Karpas-422 (cell line): ENCODE results near the gene TXLNG. TPM values are rescaled to one million over a fixed set of nuclear protein-coding genes. Genes with fewer than 3 reads are reported as not detected.

ENCODE experiments used
- small RNA-seq: library from RNA; depleted of rRNA; stranded (forward); fragments of <200 nt; gene quantifications from one replicate; pipeline ENCODE3, GENCODE V24; 2014
- total RNA-seq: library from RNA; depleted of rRNA; stranded (reverse); fragments of >200 nt; shearing (Covaris generic); gene quantifications from 2 replicates; pipeline ENCODE4 v1.2.3, GENCODE V29; 2014; ENCODE audit warnings: low replicate concordance; rRNA removed

Gene TXLNG
- total RNA-seq, 1 experiment from 2014 or later: 42.2 TPM

Small RNA genes within 50 kb of the gene (small RNA-seq; reads per million reads assigned to genes)
- gene RNU4-6P: not detected
- gene RNU7-56P: not detected
- gene RPL12P49: not detected

Other genes with a start within 250 kb of the TXLNG start
- not detected in 2 replicates for gene S100G, start 136.3 kb upstream of the TXLNG start, total RNA-seq
- 14.3 and 18.9 TPM in 2 replicates for gene CTPS2, start 73.8 kb upstream of the TXLNG start, total RNA-seq
- gene SYAP1, start 66.9 kb upstream of the TXLNG start, total RNA-seq: 31.2 and 40.9 TPM in 2 replicates
- 138 and 185 TPM in 2 replicates for gene RBBP7, start 83.9 kb downstream of the TXLNG start, total RNA-seq
- gene REPS2, start 160.2 kb downstream of the TXLNG start, total RNA-seq: 0.14 and 1.1 TPM in 2 replicates